Vagina (tissue), 2 donors: ENCODE results near the gene CDC45. TPM values are rescaled to one million over a fixed set of nuclear protein-coding genes. Genes with fewer than 3 reads are reported as not detected.

Experiments
- DNase-seq, 2 donors: peaks; one replicate each; pipeline ENCODE4 v3.0.0-alpha.2; 2017; ENCODE audit errors: extremely low spot score in 2 of 2
- H3K27ac ChIP-seq: fragments of 200-600 bp; sonication (generic); one replicate; pipeline ENCODE4 v1.5.1; 2019
- H3K27me3 ChIP-seq: fragments of 200-600 bp; sonication (generic); one replicate; pipeline ENCODE4 v1.5.1; 2019
- H3K36me3 ChIP-seq, 2 donors: fragments of 200-600 bp; sonication (generic); one replicate each; pipeline ENCODE4 v1.5.1; 2017 to 2019
- H3K4me1 ChIP-seq: fragments of 200-600 bp; sonication (generic); one replicate; pipeline ENCODE4 v1.5.1; 2019
- H3K4me3 ChIP-seq, 2 donors: fragments of 200-600 bp; sonication (generic); 1 replicate in 1 of 2; 2 replicates in 1 of 2; pipeline ENCODE4 v1.5.1; 2016 to 2019
- H3K9me3 ChIP-seq: fragments of 200-600 bp; sonication (generic); one replicate; pipeline ENCODE4 v1.5.1; 2019
- POLR2A ChIP-seq, 2 donors: fragments of 450-650 bp; IDR thresholded peaks; one replicate each; pipeline ENCODE4 v1.6.1; 2017; ENCODE audit warnings: antibody characterized with exemption in 2 of 2, mild to moderate bottlenecking in 2 of 2, moderate library complexity in 2 of 2
- POLR2AphosphoS5 ChIP-seq, 2 donors: sonication (generic); formaldehyde crosslinking; IDR thresholded peaks; one replicate each; pipeline ENCODE4 v1.9.0; 2017; ENCODE audit warnings: antibody characterized with exemption in 2 of 2, mild to moderate bottlenecking in 2 of 2, low read depth in 1 of 2; ENCODE audit not compliant: insufficient read depth in 1 of 2
- intact Hi-C: fragments of 100-400 bp; cut with DNase I; formaldehyde crosslinking; loops from one replicate; pipeline ENCODE4 v1.15.1; 2023
- total RNA-seq: library from RNA; depleted of rRNA; stranded (reverse); fragments of >200 nt; gene quantifications from one replicate; pipeline ENCODE4 v1.2.3, GENCODE V29; 2016
- TF ChIP-seq, protein P1 (sequence below), 3 experiments: fragments of 450-650 bp in 2 of 3; fragments of 200-600 bp in 1 of 3; sonication (generic) in 1 of 3; IDR thresholded peaks; one replicate each; pipeline ENCODE4 v1.5.1; 2017 to 2019; ENCODE audit warnings: antibody characterized with exemption in 3 of 3, mild to moderate bottlenecking in 2 of 3, moderate library complexity in 2 of 3

The CDC45 gene
- total RNA-seq, 1 donor from 2014 or later = 0.74 TPM

DNA sequence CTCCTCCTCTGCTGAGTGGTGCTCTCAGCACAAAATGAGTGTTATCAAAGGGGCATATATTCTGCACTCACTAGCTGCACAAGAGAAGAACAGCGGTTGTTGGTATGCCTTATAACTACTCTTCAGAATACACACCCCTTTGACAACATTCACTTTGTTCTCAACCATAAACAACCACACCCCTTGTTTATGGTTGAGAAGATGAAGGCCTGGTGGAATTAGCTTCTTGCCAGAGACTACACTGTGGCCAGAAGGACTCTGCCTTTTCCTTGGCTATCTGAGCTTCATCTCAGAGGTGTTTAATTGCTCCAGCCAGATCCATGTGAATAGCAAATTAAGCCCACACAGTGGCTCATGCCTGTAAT lies 89.5 kb downstream of the CDC45 start:
- no peaks in the 10 kb centered on the region for H3K36me3 ChIP-seq
- no peak overlapping the region for H3K4me3 ChIP-seq
- peaks cover 8% of the 10 kb centered on the region for H3K4me1 ChIP-seq
- H3K27ac ChIP-seq = no peak overlapping the region
- TF ChIP-seq POLR2AphosphoS5 (IDR thresholded peaks at IDR 0.05; ENCODE audit: insufficient read depth in 1 of 2, low read depth in 1 of 2) (no peak), POLR2A (IDR thresholded peaks at IDR 0.05) (no peak)
- TF ChIP-seq, protein P1, sequence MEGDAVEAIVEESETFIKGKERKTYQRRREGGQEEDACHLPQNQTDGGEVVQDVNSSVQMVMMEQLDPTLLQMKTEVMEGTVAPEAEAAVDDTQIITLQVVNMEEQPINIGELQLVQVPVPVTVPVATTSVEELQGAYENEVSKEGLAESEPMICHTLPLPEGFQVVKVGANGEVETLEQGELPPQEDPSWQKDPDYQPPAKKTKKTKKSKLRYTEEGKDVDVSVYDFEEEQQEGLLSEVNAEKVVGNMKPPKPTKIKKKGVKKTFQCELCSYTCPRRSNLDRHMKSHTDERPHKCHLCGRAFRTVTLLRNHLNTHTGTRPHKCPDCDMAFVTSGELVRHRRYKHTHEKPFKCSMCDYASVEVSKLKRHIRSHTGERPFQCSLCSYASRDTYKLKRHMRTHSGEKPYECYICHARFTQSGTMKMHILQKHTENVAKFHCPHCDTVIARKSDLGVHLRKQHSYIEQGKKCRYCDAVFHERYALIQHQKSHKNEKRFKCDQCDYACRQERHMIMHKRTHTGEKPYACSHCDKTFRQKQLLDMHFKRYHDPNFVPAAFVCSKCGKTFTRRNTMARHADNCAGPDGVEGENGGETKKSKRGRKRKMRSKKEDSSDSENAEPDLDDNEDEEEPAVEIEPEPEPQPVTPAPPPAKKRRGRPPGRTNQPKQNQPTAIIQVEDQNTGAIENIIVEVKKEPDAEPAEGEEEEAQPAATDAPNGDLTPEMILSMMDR (IDR thresholded peaks at IDR 0.05) = no peak
- H3K9me3 ChIP-seq = no peaks in the 10 kb centered on the region
- intact Hi-C loops = no loop called here
- H3K27me3 ChIP-seq = no peaks in the 10 kb centered on the region
- no peak for DNase-seq

DNA sequence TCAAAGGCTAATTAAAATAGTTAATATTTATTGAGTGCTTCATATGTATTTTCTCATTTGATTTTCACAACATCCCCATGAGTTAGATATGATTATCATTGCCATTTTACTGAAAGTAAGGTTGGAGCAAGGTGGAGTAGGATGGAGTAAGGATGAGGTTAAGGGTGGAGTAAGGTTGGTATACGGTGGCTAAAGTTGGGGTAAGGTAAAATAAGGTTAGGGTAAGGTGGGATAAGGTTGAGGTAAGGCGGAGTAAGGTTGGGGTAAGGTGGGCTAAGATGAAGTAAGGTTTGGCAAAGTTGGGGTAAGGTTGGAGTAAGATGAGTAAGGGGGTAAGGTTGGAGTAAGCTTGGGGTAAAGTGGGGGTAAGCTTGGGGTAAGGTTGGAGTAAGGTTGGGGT lies 90.3 kb downstream of the CDC45 start:
- intact Hi-C loops = no loop called here
- DNase-seq = no peak
- TF ChIP-seq, protein P1 (IDR thresholded peaks at IDR 0.05) = no peak
- TF ChIP-seq POLR2AphosphoS5 (IDR thresholded peaks at IDR 0.05; ENCODE audit: insufficient read depth in 1 of 2, low read depth in 1 of 2) (no peak), POLR2A (IDR thresholded peaks at IDR 0.05) (no peak)
- H3K27me3 ChIP-seq = no peaks in the 10 kb centered on the region
- H3K4me1 ChIP-seq = peaks cover 8% of the 10 kb centered on the region
- H3K4me3 ChIP-seq = no peak overlapping the region
- no peak overlapping the region for H3K27ac ChIP-seq
- no peaks in the 10 kb centered on the region for H3K36me3 ChIP-seq
- no peaks in the 10 kb centered on the region for H3K9me3 ChIP-seq

Other genes starting within 250 kb of the CDC45 start
- 5.4 TPM for gene CLTCL1, start 188.2 kb upstream of the CDC45 start, total RNA-seq
- gene HIRA, start 48.2 kb upstream of the CDC45 start, total RNA-seq = 13.5 TPM
- gene MRPL40, start 47.4 kb upstream of the CDC45 start, total RNA-seq = 23.3 TPM
- 46.9 TPM for gene C22orf39, start 32.2 kb upstream of the CDC45 start, total RNA-seq
- 66.8 TPM for gene UFD1, start 727 bp upstream of the CDC45 start, total RNA-seq
- gene CLDN5, start 44.5 kb downstream of the CDC45 start, total RNA-seq = 228 TPM
- 67.3 TPM for gene SEPTIN5, start 234.6 kb downstream of the CDC45 start, total RNA-seq
- gene GP1BB, start 243.6 kb downstream of the CDC45 start, total RNA-seq = 14.5 TPM